GM12878 (cell line): ENCODE measurements around the gene ITGA3. TPM values are rescaled to one million over a fixed set of nuclear protein-coding genes. Genes with fewer than 3 reads are reported as not detected.

Experiments used
- ATAC-seq: fragments of 200-7000 bp; cut with Tn5 transposase; 3 replicates; pipeline ENCODE4 v1.9.1; 2020; ENCODE audit warnings: mild to moderate bottlenecking, moderate library complexity
- BruUV-seq: library from RNA; stranded (reverse); fragments of 400-500 nt; replicated peaks from 2 replicates; lab custom pipeline; 2021; lab: Mats Ljungman, UMichigan
- CTCF ChIA-PET: fragments of 300-600 bp; sonication (Branson Sonifier 250); formaldehyde crosslinking; extraction: SDS; loops from one replicate; lab custom pipeline; 2021; ENCODE audit warnings: inconsistent platforms; lab: Yijun Ruan, JAX
- POLR2A ChIA-PET: fragments of 350-600 bp; formaldehyde crosslinking; extraction: SDS; loops from one replicate; lab custom pipeline; 2021; ENCODE audit warnings: inconsistent platforms; lab: Charles Lee
- RAD21 ChIA-PET: fragments of 300-600 bp; sonication (Branson Sonifier 250); formaldehyde crosslinking; loops from one replicate; lab custom pipeline; 2023; ENCODE audit warnings: antibody characterized with exemption; ENCODE audit not compliant: unreplicated experiment; lab: Charles Lee
- SMC1A ChIA-PET: fragments of 300-600 bp; sonication (Branson Sonifier 250); formaldehyde crosslinking; loops from one replicate; lab custom pipeline; 2023; ENCODE audit not compliant: unreplicated experiment, uncharacterized antibody; lab: Charles Lee
- DNase-seq: peaks from one replicate; pipeline ENCODE4 v3.0.0-alpha.2; 2011; ENCODE audit warnings: low read depth, low spot score
- FAIRE-seq: peaks from 3 replicates; lab custom pipeline; 2011; peaks lifted over from hg19 to GRCh38; lab: Jason Lieb, UNC
- H2AFZ ChIP-seq: 2 replicates; pipeline ENCODE4 v1.6.0; 2011; ENCODE audit warnings: low read depth, low read length, control low read depth; ENCODE audit not compliant: control insufficient read depth
- H3K27ac ChIP-seq: 2 replicates; pipeline ENCODE4 v1.5.1; 2011; ENCODE audit warnings: control low read depth; ENCODE audit not compliant: control insufficient read depth, insufficient read depth
- H3K27me3 ChIP-seq, 2 experiments: replicated peaks in 1 of 2; 2 replicates each; pipeline versions ENCODE4 v1.6.0 to v1.6.1; 2011; ENCODE audit warnings: low read length in 1 of 2; ENCODE audit not compliant: control insufficient read depth in 2 of 2, insufficient read depth in 2 of 2
- H3K36me3 ChIP-seq, 2 experiments: 2 replicates each; pipeline ENCODE4 v1.5.1; 2011; ENCODE audit warnings: low read length in 1 of 2; ENCODE audit not compliant: control insufficient read depth in 2 of 2, insufficient read depth in 2 of 2
- H3K4me1 ChIP-seq: 2 replicates; pipeline ENCODE4 v1.6.1; 2011; ENCODE audit warnings: mild to moderate bottlenecking, low read length, moderate library complexity, mixed read lengths; ENCODE audit not compliant: control insufficient read depth, insufficient read depth
- H3K4me2 ChIP-seq: 2 replicates; pipeline ENCODE4 v1.6.0; 2011; ENCODE audit warnings: control low read depth; ENCODE audit not compliant: control insufficient read depth, insufficient read depth
- H3K4me3 ChIP-seq: fragments of 200-600 bp; sonication (generic); 2 replicates; pipeline ENCODE4 v1.5.1; 2016
- H3K79me2 ChIP-seq: 2 replicates; pipeline ENCODE4 v1.6.0; 2011; ENCODE audit warnings: low read length; ENCODE audit not compliant: control insufficient read depth, insufficient read depth
- H3K9ac ChIP-seq: 2 replicates; pipeline ENCODE4 v1.8.0; 2011; ENCODE audit warnings: low read length, control low read depth, mixed read lengths; ENCODE audit not compliant: control insufficient read depth, insufficient read depth
- H3K9me3 ChIP-seq: replicated peaks from 3 replicates; pipeline ENCODE4 v1.5.1; 2011; ENCODE audit warnings: mild to moderate bottlenecking, low read length; ENCODE audit not compliant: control insufficient read depth, insufficient read depth
- H4K20me1 ChIP-seq: 2 replicates; pipeline ENCODE4 v1.6.0; 2011; ENCODE audit not compliant: control insufficient read depth, insufficient read depth
- BRCA1 ChIP-seq: IDR thresholded peaks from 2 replicates; pipeline ENCODE4 v1.6.1; 2011; ENCODE audit warnings: low read depth, low read length, improper control_type of control experiment
- CUX1 ChIP-seq: IDR thresholded peaks from 2 replicates; pipeline ENCODE4 v1.6.1; 2012; ENCODE audit warnings: improper control_type of control experiment, low read depth, low read length; ENCODE audit not compliant: insufficient replicate concordance
- EED ChIP-seq: sonication (generic); IDR thresholded peaks from 2 replicates; pipeline ENCODE4 v1.6.1; 2016; ENCODE audit warnings: antibody characterized with exemption, low read depth
- HDAC2 ChIP-seq: fragments of 200-600 bp; sonication (generic); IDR thresholded peaks from 2 replicates; pipeline ENCODE4 v1.6.1; 2017
- LARP7 ChIP-seq: fragments of 450-650 bp; IDR thresholded peaks from 2 replicates; pipeline ENCODE4 v1.6.1; 2017; ENCODE audit warnings: mild to moderate bottlenecking
- MTA3 ChIP-seq: IDR thresholded peaks from 2 replicates; pipeline ENCODE4 v1.6.1; 2012; ENCODE audit warnings: low read length, inconsistent platforms, borderline replicate concordance
- NFXL1 ChIP-seq: fragments of 450-650 bp; IDR thresholded peaks from 2 replicates; pipeline ENCODE4 v1.6.1; 2017; ENCODE audit warnings: antibody characterized with exemption, mild to moderate bottlenecking, borderline replicate concordance
- NRF1 ChIP-seq: conservative IDR thresholded peaks from 2 replicates; pipeline ENCODE4 v1.6.1; 2011; ENCODE audit warnings: mild to moderate bottlenecking, low read depth, low read length, improper control_type of control experiment
- SIX5 ChIP-seq: IDR thresholded peaks from 2 replicates; pipeline ENCODE4 v1.6.1; 2011; ENCODE audit warnings: mild to moderate bottlenecking, low read depth, low read length, moderate library complexity; ENCODE audit not compliant: severe bottlenecking
- SMAD1 ChIP-seq: fragments of 450-650 bp; IDR thresholded peaks from 2 replicates; pipeline ENCODE4 v1.6.1; 2018; ENCODE audit warnings: mild to moderate bottlenecking, low read depth; ENCODE audit not compliant: partially characterized antibody
- SPI1 ChIP-seq: IDR thresholded peaks from 2 replicates; pipeline ENCODE4 v1.6.1; 2011; ENCODE audit warnings: low read depth, mild to moderate bottlenecking, low read length, moderate library complexity, borderline replicate concordance; ENCODE audit not compliant: insufficient read depth
- STAT3 ChIP-seq: IDR thresholded peaks from 2 replicates; pipeline ENCODE4 v1.6.1; 2011; ENCODE audit warnings: low read depth, low read length, improper control_type of control experiment
- TAF1 ChIP-seq: IDR thresholded peaks from 2 replicates; pipeline ENCODE4 v1.6.1; 2011; ENCODE audit warnings: mild to moderate bottlenecking, low read depth, low read length, borderline replicate concordance
- YY1 ChIP-seq: IDR thresholded peaks from 2 replicates; pipeline ENCODE4 v1.6.1; 2011; ENCODE audit warnings: low read depth, mild to moderate bottlenecking, low read length
- WGBS: methylation state at CpG from one replicate; pipeline ENCODE4 v1.1.6; 2016; ENCODE audit warnings: low lambda C conversion rate; ENCODE audit not compliant: insufficient replicate concordance, insufficient coverage; ENCODE audit errors: missing lambda C conversion rate; 5-methylcytosine and 5-hydroxymethylcytosine counted together
- in situ Hi-C: fragments of 300-500 bp; cut with MboI; formaldehyde crosslinking; loops from 9 replicates; pipeline ENCODE4 v1.14.3; 2018; ENCODE audit warnings: mixed read lengths
- intact Hi-C: fragments of 100-400 bp; cut with micrococcal nuclease; formaldehyde crosslinking; loops from one replicate; pipeline ENCODE4 v1.14.2; 2022; ENCODE audit not compliant: unreplicated experiment
- polyA plus RNA-seq, 11 experiments: library from polyadenylated mRNA; depleted of rRNA in 4 of 11; unstranded in 6 of 11; stranded (reverse) in 5 of 11; fragments of >200 nt; fragmentation: Nextera tagmentation in 4 of 11; fragmentation: Illumina TruSeq in 1 of 11; extraction: Ambion mirVana in 4 of 11; extraction: Trizol in 1 of 11; gene quantifications; 1 replicate in 1 of 11; 2 replicates in 10 of 11; pipeline versions ENCODE4 v1.2.1 to v1.2.3, GENCODE V29; 2011 to 2016; ENCODE audit warnings: inconsistent platforms in 2 of 11, missing spikeins in 2 of 11, low read depth in 1 of 11
- total RNA-seq, 4 experiments: library from RNA; depleted of rRNA in 3 of 4; stranded (reverse); fragments of >200 nt in 3 of 4; fragmentation: Illumina TruSeq in 1 of 4; extraction: Trizol in 1 of 4; gene quantifications; 2 replicates each; pipeline versions ENCODE4 v1.2.1 to v1.2.3, GENCODE V29; 2013 to 2021

The ITGA3 gene
- total and polyA plus RNA-seq, 10 of the 15 experiments (the other 5 are each of a cell fraction or from before 2014, with no cell fraction given): 0.29 to 13.4 (median 6.6) TPM

GRCh38 chr17:50071692-50072091 lies 15.8 kb downstream of the ITGA3 start:
- intact Hi-C loops: no loop called here
- Histone ChIP-seq H3K4me1 (no peaks in the 10 kb centered on the region), H3K27ac (no peak overlapping the region), H2AFZ (no peak overlapping the region), H3K9me3 (no peaks in the 10 kb centered on the region; the same call in 2 of the 3 replicates), H3K9ac (no peak overlapping the region)
- RAD21 ChIA-PET: no interaction called here
- no peak for ATAC-seq
- no peak for FAIRE-seq
- POLR2A ChIA-PET: no interaction called here
- 68% methylated on average over 6 of the region's 6 CpGs for WGBS
- TF ChIP-seq MTA3: no peak
- TF ChIP-seq LARP7: no peak
- TF ChIP-seq SPI1: no peak
- no peak for TF ChIP-seq TAF1
- TF ChIP-seq YY1: no peak
- no peak for TF ChIP-seq BRCA1
- no peak for TF ChIP-seq SIX5
- no peak for TF ChIP-seq NFXL1
- no peak for TF ChIP-seq SMAD1
- TF ChIP-seq STAT3: no peak
- TF ChIP-seq NRF1: no peak
- TF ChIP-seq EED: no peak
- no peak for TF ChIP-seq CUX1
- no peak for TF ChIP-seq HDAC2
- TF ChIP-seq, all 136 proteins: peak for 0
- Histone ChIP-seq H3K27me3 (no peaks in the 10 kb centered on the region), H3K36me3 (peaks cover 0 to 2% of the 10 kb centered on the region in 2 experiments; a peak in 2 of 4 replicates), H3K79me2 (no peaks in the 10 kb centered on the region), H3K4me3 (no peak overlapping the region), H4K20me1 (no peaks in the 10 kb centered on the region), H3K4me2 (no peak overlapping the region)
- ChIA-PET SMC1A (no interaction called here), CTCF (no interaction called here)
- in situ Hi-C loops: no loop called here
- no TSS peak for BruUV-seq
- DNase-seq: no peak
